Activated effector memory CD4-positive, alpha-beta T cell treated with Interleukin-2 at 50 U/mL for 16 hours (primary cell): Measurements from ENCODE around the gene CSH2.
"Not testable (repeated sequence)": the region's sequence is repeated elsewhere in the genome, so short reads cannot be mapped to it uniquely, and the experiment has no call there.

Experiments
- DNase-seq: peaks from one replicate; pipeline ENCODE4 v3.0.0-alpha.2; 2020

CSH2 gene

GRCh38 chr17:63850401-63850800 lies 23.1 kb downstream of the CSH2 start:
- DNase-seq, result no peak

DNA sequence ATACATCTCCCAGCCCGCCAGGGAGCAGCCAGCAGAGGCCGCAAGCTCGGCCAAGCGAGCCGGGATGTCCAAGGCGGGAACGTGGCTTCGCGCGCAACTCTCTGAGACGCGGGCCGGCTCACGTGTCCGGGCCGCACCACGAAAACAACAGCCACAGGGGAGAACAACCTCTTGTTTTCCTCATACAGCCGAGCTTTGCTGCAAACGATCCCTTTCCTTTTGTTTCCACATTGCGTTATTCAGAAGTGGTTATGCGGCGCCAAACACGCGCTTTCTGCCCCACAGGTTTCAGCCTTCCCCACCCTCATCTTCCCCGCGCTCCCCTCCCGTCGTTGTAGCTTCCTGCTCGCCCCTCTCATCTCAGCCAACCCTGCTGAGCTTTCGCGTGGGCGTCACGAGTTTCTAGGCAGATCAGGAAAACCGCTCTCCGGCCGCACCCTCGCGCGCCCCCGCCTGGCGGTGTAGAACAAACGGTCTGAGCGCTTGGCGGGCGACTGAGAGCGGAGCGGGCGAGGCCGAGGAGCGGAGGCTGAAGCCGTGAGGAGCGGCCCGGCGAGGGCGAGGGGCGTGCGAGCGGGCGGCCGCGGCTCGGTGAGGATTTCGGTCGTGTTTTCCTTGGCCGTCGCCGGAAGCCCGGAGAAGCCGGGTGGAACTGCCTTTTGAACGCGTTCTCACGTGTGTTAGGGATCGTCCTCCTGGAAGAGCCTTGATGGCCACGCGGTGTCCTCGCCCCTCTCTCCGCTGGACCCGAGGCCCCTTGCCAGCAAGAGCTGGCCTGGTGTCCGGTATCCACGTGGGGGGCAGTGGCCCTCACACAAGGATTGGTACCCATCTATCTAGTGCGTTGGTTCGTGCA lies 24.4 kb downstream of the CSH2 start:
- DNase-seq, result peak; percentile 91

DNA sequence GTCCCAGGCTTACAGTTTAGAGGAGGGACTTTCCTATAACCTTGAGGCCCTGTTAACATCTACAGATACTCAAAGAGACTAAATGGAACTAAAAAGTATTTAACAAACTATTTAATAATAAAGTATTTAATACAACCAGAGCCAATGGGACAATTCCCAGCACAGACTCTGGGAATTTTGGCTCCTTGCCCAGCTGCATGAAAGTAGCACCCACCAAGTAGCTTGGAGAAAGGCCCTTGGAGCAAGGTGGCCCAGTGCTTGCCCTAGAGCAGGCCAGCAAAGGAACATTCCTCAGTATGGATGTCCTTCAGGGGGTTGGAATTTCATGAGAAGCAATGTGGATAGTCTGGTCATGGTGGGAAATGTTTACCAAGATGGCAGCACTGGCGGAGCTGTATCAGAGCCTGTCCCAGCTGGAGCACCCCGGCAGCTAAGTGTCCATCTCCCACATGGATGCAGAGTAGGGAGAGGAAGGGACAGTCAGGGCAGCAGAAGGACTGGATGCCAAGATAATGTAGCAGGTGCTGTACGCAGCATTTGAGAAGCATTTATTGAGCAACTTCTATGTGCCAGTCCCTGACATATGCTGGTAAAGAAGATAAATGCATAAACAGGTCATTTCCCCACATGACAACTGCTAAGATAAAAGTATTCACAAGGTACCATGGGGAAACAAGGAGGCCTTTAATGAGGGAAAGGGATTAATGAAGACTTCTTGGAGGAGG lies 25.8 kb downstream of the CSH2 start:
- DNase-seq, result no peak

- no peak for DNase-seq
Observed at GRCh38 chr17:63845509-63845908, 28.0 kb downstream of the CSH2 start.

DNA sequence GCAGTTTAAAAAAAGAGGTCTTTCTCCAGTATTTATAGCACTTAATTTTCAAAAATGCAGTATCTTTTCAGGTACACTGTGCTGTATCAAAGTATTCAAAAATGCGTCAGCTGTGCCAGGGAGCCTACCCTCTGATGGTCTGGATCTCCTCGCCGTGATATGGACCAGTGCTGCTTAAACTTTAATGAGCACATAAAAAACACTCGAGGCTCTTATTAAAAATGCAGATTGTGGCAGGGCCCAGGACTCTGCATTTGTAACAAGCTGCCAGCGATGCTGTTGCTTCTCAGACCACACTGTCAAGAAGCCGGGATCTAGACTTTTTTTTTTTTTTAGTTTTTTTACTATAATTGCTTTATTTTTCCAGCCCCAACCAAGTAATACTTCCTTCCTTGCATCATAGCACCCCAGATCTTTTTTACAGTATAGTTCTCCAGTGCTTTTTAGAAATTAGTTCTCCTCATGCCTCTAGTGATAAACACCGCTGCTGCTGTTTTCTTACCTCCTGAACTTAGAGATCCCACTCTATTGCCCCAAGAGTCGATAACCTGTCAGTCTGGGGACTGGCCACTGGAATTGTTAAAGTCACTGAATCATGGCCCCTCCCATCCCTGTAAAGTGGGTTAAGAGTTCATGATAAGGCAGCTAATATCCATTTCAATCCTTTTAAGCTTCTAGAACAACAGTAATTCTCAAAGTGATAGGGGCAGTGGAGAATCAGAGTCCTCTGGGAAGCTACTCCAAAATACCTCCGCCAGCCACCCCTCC lies 29.4 kb downstream of the CSH2 start:
- no peak for DNase-seq

- not testable (repeated sequence) for DNase-seq
Observed at GRCh38 chr17:63843387-63843888, 30.0 kb downstream of the CSH2 start.

DNA sequence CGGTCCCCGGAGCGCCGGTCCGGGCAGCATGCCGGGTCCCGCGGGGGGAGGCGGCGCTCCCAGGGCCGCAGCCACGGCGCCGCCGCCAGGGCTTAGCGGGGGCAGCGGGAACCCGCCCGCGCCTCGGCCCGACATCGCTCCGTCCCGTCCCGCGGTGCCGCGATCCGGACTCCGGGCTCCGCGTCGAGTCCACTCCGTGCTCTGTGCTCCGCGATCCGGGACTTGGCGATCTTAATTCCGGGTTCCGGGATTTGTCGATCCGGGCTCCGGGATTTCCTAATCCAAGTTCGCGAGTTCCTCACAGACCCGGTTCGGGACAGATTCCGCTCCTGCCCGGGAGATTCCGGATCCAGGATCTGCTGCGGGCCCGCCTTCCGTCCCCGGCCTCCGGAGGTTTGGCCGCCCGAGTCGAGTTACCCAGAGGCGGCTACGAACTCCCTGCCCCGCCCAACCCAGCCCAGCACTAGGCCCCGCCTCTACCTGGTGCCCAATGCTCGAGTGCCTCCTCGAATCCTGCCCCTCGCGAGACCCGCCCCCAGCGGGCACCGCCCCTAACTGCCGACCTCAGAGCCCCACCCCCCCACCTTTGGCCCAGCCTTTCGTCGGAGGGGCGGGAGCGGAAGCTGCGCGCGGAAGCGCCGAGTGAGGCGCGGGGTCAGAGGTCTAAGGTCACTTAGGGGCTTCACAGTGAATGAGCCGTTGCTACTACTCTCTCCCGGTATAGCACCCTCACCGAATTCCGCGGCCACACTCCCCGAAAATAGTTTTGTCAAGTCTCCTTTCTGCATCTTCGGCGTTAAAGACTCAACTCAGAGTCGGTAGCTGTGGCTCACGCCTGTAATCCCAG lies 30.7 kb downstream of the CSH2 start, which contains the start of gene SMARCD2:
SMARCD2 (minus strand) TSS at position 146 of the 847 bp plus-strand sequence; CDS start at position 135, 11 bp downstream.
- peak; percentile 99 for DNase-seq

GRCh38 chr17:63842173-63842539 lies 31.3 kb downstream of the CSH2 start:
- DNase-seq, result no peak

DNA sequence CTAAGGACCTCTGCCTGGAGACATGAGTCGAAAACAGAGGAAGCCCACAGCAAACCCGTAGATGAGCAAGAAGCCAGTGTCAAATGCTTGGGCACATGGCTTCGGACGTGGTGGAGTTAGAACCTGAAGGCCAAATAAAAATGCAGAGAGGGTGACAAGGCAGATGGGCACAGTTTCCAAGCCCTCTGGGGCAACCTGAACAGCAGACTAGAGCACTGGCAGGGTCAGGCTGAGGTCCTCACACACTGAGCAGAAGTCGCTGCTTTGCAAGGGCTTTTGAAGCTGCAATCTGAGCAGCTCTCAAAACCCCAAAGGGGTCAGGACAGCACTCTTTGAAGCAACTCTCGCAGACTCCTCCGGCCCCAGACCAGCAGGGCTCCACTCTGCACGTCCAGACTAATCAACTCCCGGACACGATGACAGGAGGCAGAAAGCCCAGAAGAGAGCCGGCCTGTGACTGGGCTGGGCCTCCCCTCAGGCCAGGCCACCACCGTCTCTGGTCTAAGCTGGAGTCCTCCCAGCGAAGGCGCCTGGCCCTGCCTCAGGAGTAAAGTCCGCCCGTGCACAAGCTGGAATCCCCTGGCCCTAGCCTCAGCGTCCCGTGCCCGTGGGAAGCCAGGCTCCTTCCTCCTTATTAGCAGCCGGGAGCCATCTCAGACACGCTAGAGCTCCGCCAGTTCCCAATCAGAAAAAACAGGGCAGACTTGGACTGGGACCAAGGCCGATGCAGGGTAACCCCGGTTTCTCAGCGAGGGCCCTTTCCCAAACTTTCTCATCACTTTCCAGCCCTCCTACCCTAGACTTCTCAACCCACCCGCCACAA lies 31.9 kb downstream of the CSH2 start:
- DNase-seq, result no peak

- no peak for DNase-seq
Observed at GRCh38 chr17:63840591-63841349, 32.7 kb downstream of the CSH2 start.

- DNase-seq, result no peak
Observed at GRCh38 chr17:63838631-63839171, 34.8 kb downstream of the CSH2 start.

DNA sequence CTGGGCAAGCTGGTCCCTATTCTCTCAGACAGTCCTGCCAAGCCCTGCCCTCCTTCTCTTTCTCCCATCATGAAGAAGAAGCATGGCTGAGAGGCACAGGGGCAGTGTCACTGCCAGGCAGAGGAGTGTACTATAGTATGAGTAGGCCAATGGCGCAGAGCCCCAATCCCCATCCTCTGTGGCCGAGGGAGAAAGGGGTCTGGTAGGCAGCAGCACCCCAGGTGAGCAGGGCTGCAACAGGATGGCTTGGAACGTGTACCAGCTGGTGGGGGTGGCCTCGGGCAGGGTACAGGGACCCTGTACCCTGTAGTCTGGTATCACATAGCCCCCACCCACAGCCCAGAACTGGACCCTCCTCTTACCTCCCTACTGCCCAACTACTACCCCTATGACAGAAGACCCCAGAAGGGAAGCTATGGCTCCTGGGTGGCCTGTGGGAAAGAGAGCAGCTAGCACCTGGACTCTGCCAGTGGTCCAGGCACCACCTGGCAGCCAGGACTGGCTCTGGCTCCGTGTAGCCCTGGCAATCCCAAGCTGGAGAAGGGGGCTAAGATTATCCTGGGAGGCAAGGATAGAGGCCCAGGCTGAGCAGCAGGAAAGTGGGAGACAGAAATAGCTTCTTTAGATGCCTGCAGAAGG lies 35.4 kb downstream of the CSH2 start:
- DNase-seq, result no peak

GRCh38 chr17:63837480-63837879 lies 36.0 kb downstream of the CSH2 start:
- no peak for DNase-seq

GRCh38 chr17:63836811-63837210 lies 36.7 kb downstream of the CSH2 start:
- no peak for DNase-seq

- no peak for DNase-seq
Observed at GRCh38 chr17:63835167-63835720, 38.2 kb downstream of the CSH2 start.

GRCh38 chr17:63834431-63835166 lies 38.9 kb downstream of the CSH2 start:
- DNase-seq, result peak; percentile 41

- no peak for DNase-seq
Observed at GRCh38 chr17:63833741-63834373, 39.6 kb downstream of the CSH2 start.
